HEK293 (cell line): ENCODE measurements around the gene TPI1.

Experiments used
- HOXA7 ChIP-seq: sonication (generic); formaldehyde crosslinking; IDR thresholded peaks from 2 replicates; pipeline ENCODE4 v1.8.1; 2022; ENCODE audit warnings: missing genetic modification reagents, borderline replicate concordance
- KLF1 ChIP-seq: fragments of 450-650 bp; formaldehyde crosslinking; IDR thresholded peaks from 2 replicates; pipeline ENCODE4 v1.5.1; 2016; ENCODE audit warnings: missing biosample characterization, missing genetic modification characterization
- MZF1 ChIP-seq: fragments of 450-650 bp; formaldehyde crosslinking; IDR thresholded peaks from 2 replicates; pipeline ENCODE4 v1.5.1; 2017; ENCODE audit warnings: missing biosample characterization, missing genetic modification characterization, borderline replicate concordance
- PRDM4 ChIP-seq: fragments of 450-650 bp; formaldehyde crosslinking; IDR thresholded peaks from 2 replicates; pipeline ENCODE4 v1.5.1; 2017; ENCODE audit warnings: missing biosample characterization, missing genetic modification characterization
- SCRT2 ChIP-seq: fragments of 450-650 bp; formaldehyde crosslinking; IDR thresholded peaks from 2 replicates; pipeline ENCODE4 v1.5.1; 2016; ENCODE audit warnings: missing biosample characterization, missing genetic modification characterization
- SETDB1 ChIP-seq: IDR thresholded peaks from one replicate; pipeline ENCODE4 v1.6.1; 2017; ENCODE audit warnings: mild to moderate bottlenecking, low read length, moderate library complexity, mixed read lengths; ENCODE audit not compliant: insufficient read length
- TCF7L2 ChIP-seq: IDR thresholded peaks from 2 replicates; pipeline ENCODE4 v1.6.1; 2011; ENCODE audit warnings: low read depth, mild to moderate bottlenecking, inconsistent platforms, low read length, moderate library complexity, borderline replicate concordance
- TSHZ1 ChIP-seq: fragments of 450-650 bp; formaldehyde crosslinking; IDR thresholded peaks from 2 replicates; pipeline ENCODE4 v1.5.1; 2016; ENCODE audit warnings: missing biosample characterization, missing genetic modification characterization, borderline replicate concordance
- ZNF132 ChIP-seq: fragments of 450-650 bp; formaldehyde crosslinking; IDR thresholded peaks from 2 replicates; pipeline ENCODE4 v1.5.1; 2017; ENCODE audit warnings: missing biosample characterization, missing genetic modification characterization, borderline replicate concordance
- ZNF140 ChIP-seq: fragments of 450-650 bp; formaldehyde crosslinking; IDR thresholded peaks from 2 replicates; pipeline ENCODE4 v1.5.1; 2016; ENCODE audit warnings: missing biosample characterization, missing genetic modification characterization
- ZNF146 ChIP-seq: fragments of 450-650 bp; formaldehyde crosslinking; IDR thresholded peaks from 2 replicates; pipeline ENCODE4 v1.5.1; 2016; ENCODE audit warnings: missing biosample characterization, missing genetic modification characterization
- ZNF175 ChIP-seq: fragments of 450-650 bp; formaldehyde crosslinking; IDR thresholded peaks from 2 replicates; pipeline ENCODE4 v1.5.1; 2016; ENCODE audit warnings: missing biosample characterization, missing genetic modification characterization
- ZNF202 ChIP-seq: fragments of 450-650 bp; formaldehyde crosslinking; IDR thresholded peaks from 2 replicates; pipeline ENCODE4 v1.5.1; 2016; ENCODE audit warnings: missing biosample characterization, missing genetic modification characterization, borderline replicate concordance
- ZNF223 ChIP-seq: fragments of 450-650 bp; formaldehyde crosslinking; IDR thresholded peaks from 2 replicates; pipeline ENCODE4 v1.5.1; 2016; ENCODE audit warnings: missing biosample characterization, missing genetic modification characterization
- ZNF248 ChIP-seq: fragments of 450-650 bp; formaldehyde crosslinking; IDR thresholded peaks from 2 replicates; pipeline ENCODE4 v1.5.1; 2017; ENCODE audit warnings: missing biosample characterization, missing genetic modification characterization
- ZNF416 ChIP-seq: fragments of 450-650 bp; formaldehyde crosslinking; IDR thresholded peaks from 2 replicates; pipeline ENCODE4 v1.5.1; 2016; ENCODE audit warnings: missing biosample characterization, missing genetic modification characterization
- ZNF449 ChIP-seq: fragments of 450-650 bp; formaldehyde crosslinking; IDR thresholded peaks from 2 replicates; pipeline ENCODE4 v1.5.1; 2017; ENCODE audit warnings: missing biosample characterization, mild to moderate bottlenecking, missing genetic modification characterization, moderate library complexity
- ZNF513 ChIP-seq: fragments of 450-650 bp; IDR thresholded peaks from 2 replicates; pipeline ENCODE4 v1.5.1; 2018; ENCODE audit warnings: missing biosample characterization, missing genetic modification characterization
- ZNF518A ChIP-seq: fragments of 450-650 bp; formaldehyde crosslinking; conservative IDR thresholded peaks from 2 replicates; pipeline ENCODE4 v1.5.1; 2016; ENCODE audit warnings: low read depth, missing biosample characterization, missing genetic modification characterization
- ZNF521 ChIP-seq: fragments of 450-650 bp; formaldehyde crosslinking; IDR thresholded peaks from 2 replicates; pipeline ENCODE4 v1.5.1; 2017; ENCODE audit warnings: missing biosample characterization, mild to moderate bottlenecking, missing genetic modification characterization
- ZNF624 ChIP-seq: fragments of 450-650 bp; formaldehyde crosslinking; IDR thresholded peaks from 2 replicates; pipeline ENCODE4 v1.5.1; 2017; ENCODE audit warnings: missing biosample characterization, missing genetic modification characterization
- ZNF692 ChIP-seq: fragments of 450-650 bp; formaldehyde crosslinking; IDR thresholded peaks from 2 replicates; pipeline ENCODE4 v1.5.1; 2016; ENCODE audit warnings: missing biosample characterization, missing genetic modification characterization

Gene TPI1

GRCh38 chr12:6866163-6866919 lies 990 bp upstream of the TPI1 start (continued):
- TF ChIP-seq ZNF518A (no peak), TSHZ1 (tag by site-specific recombination) (no peak), ZNF624 (tag by site-specific recombination) (no peak), PRDM4 (tag by site-specific recombination) (no peak), ZNF449 (tag by site-specific recombination) (no peak), ZNF248 (tag by site-specific recombination) (no peak), ZNF175 (no peak), ZNF416 (tag by site-specific recombination) (no peak), TCF7L2 (no peak), ZNF132 (tag by site-specific recombination) (no peak), ZNF202 (tag by site-specific recombination) (no peak), ZNF146 (tag by site-specific recombination) (no peak), ZNF521 (tag by site-specific recombination) (no peak), MZF1 (tag by site-specific recombination) (no peak), HOXA7 (no peak), ZNF223 (tag by site-specific recombination) (no peak), SETDB1 (no peak), ZNF692 (tag by site-specific recombination) (no peak), KLF1 (peak; percentile 90), SCRT2 (tag by site-specific recombination) (peak; percentile 45; the same call in 1 of the 2 replicates), ZNF513 (tag by site-specific recombination) (no peak), ZNF140 (tag by site-specific recombination) (no peak)
